OCI-LY3 (cell line): ENCODE data around the gene CNTLN.

Experiments
- H2AFZ ChIP-seq: fragments of 200-600, 300-600 bp; shearing (Covaris generic); 2 replicates; pipeline ENCODE4 v1.6.0; 2014; ENCODE audit warnings: antibody characterized with exemption, low read depth, low read length
- H3K27ac ChIP-seq: fragments of 200-600, 300-600 bp; sonication (generic); 2 replicates; pipeline ENCODE4 v1.5.1; 2014; ENCODE audit warnings: mild to moderate bottlenecking, low read length, moderate library complexity, mixed read lengths
- H3K27me3 ChIP-seq: fragments of 200-600, 300-600 bp; sonication (generic); 2 replicates; pipeline ENCODE4 v1.6.1; 2014; ENCODE audit warnings: low read depth, low read length, mixed read lengths
- H3K36me3 ChIP-seq: fragments of 200-600, 300-600 bp; sonication (generic); replicated peaks from 2 replicates; pipeline ENCODE3; 2014; ENCODE audit warnings: low read depth, low read length, mixed read lengths
- H3K4me1 ChIP-seq: fragments of 300-600, 200-600 bp; sonication (generic); 2 replicates; pipeline ENCODE4 v1.6.1; 2014; ENCODE audit warnings: low read length, mixed read lengths
- H3K4me2 ChIP-seq: fragments of 200-600, 300-600 bp; sonication (generic); 2 replicates; pipeline ENCODE4 v1.6.1; 2014; ENCODE audit warnings: low read length, mixed read lengths
- H3K4me3 ChIP-seq: fragments of 300-600, 200-600 bp; sonication (generic); 2 replicates; pipeline ENCODE4 v1.5.1; 2014; ENCODE audit warnings: antibody characterized with exemption, mild to moderate bottlenecking, low read length, moderate library complexity
- H3K79me2 ChIP-seq: fragments of 300-600, 200-600 bp; shearing (Covaris generic); 2 replicates; pipeline ENCODE4 v1.6.1; 2014; ENCODE audit warnings: mild to moderate bottlenecking, low read length, mixed read lengths
- H3K9ac ChIP-seq: fragments of 300-600, 200-600 bp; shearing (Covaris generic); 2 replicates; pipeline ENCODE4 v1.6.0; 2014; ENCODE audit warnings: mild to moderate bottlenecking, low read length, moderate library complexity
- H3K9me3 ChIP-seq: fragments of 200-600, 300-600 bp; shearing (Covaris generic); 2 replicates; pipeline ENCODE4 v1.6.1; 2014; ENCODE audit warnings: low read length, mixed read lengths; ENCODE audit not compliant: insufficient read depth
- H4K20me1 ChIP-seq: fragments of 200-600, 300-600 bp; sonication (generic); 2 replicates; pipeline ENCODE4 v1.6.1; 2016; ENCODE audit warnings: low read length, mixed read lengths; ENCODE audit not compliant: insufficient read depth
- CTCF ChIP-seq: fragments of 200-600, 300-600 bp; sonication (generic); IDR thresholded peaks from 2 replicates; pipeline ENCODE4 v1.5.1; 2014; ENCODE audit warnings: antibody characterized with exemption, low read length, low read depth
- EZH2phosphoT487 ChIP-seq: fragments of 200-600 bp; shearing (Covaris generic); IDR thresholded peaks from 2 replicates; pipeline ENCODE4 v1.6.1; 2018; ENCODE audit warnings: antibody characterized with exemption, mixed run types, low read depth

Gene CNTLN

GRCh38 chr9:17528859-17529258 lies 394.0 kb downstream of the CNTLN start:
- Histone ChIP-seq H2AFZ (no peak overlapping the region), H3K36me3 (no peaks in the 10 kb centered on the region), H3K4me2 (no peak overlapping the region), H3K4me1 (peaks cover 4% of the 10 kb centered on the region; the same call in 1 of the 2 replicates), H3K9ac (no peak overlapping the region), H3K27me3 (no peaks in the 10 kb centered on the region; the same call in 1 of the 2 replicates), H3K79me2 (no peaks in the 10 kb centered on the region), H4K20me1 (no peaks in the 10 kb centered on the region), H3K9me3 (no peaks in the 10 kb centered on the region), H3K4me3 (no peak overlapping the region), H3K27ac (no peak overlapping the region)
- TF ChIP-seq EZH2phosphoT487 (no peak), CTCF (peak; percentile 45)

GRCh38 chr9:17531642-17532254 lies 396.9 kb downstream of the CNTLN start:
- peak; percentile 61 for TF ChIP-seq CTCF
- no peak for TF ChIP-seq EZH2phosphoT487
- Histone ChIP-seq H3K4me2 (peak overlapping the region; percentile 70), H4K20me1 (no peaks in the 10 kb centered on the region), H3K4me1 (peaks cover 4% of the 10 kb centered on the region; the same call in 1 of the 2 replicates), H3K79me2 (no peaks in the 10 kb centered on the region), H3K4me3 (peak overlapping the region; percentile 62), H3K9ac (peak overlapping the region; percentile 17; the same call in 1 of the 2 replicates), H2AFZ (peak overlapping the region; percentile 91), H3K27ac (no peak overlapping the region), H3K36me3 (no peaks in the 10 kb centered on the region), H3K27me3 (peaks cover 9% of the 10 kb centered on the region; the same call in 1 of the 2 replicates), H3K9me3 (no peaks in the 10 kb centered on the region)

- H3K4me1 ChIP-seq, result peaks cover 4% of the 10 kb centered on the region; the same call in 1 of the 2 replicates
- TF ChIP-seq CTCF (no peak), EZH2phosphoT487 (no peak)
Measured at GRCh38 chr9:17532461-17532860, 397.6 kb downstream of the CNTLN start.

GRCh38 chr9:17535176-17535575 lies 400.3 kb downstream of the CNTLN start:
- Histone ChIP-seq H3K9me3 (no peaks in the 10 kb centered on the region), H3K4me1 (peaks cover 4% of the 10 kb centered on the region; the same call in 1 of the 2 replicates), H3K27me3 (peaks cover 9% of the 10 kb centered on the region; the same call in 1 of the 2 replicates), H3K4me2 (no peak overlapping the region), H3K9ac (no peak overlapping the region), H3K4me3 (no peak overlapping the region), H3K27ac (no peak overlapping the region), H2AFZ (no peak overlapping the region), H3K79me2 (no peaks in the 10 kb centered on the region), H4K20me1 (no peaks in the 10 kb centered on the region), H3K36me3 (no peaks in the 10 kb centered on the region)
- TF ChIP-seq EZH2phosphoT487 (no peak), CTCF (no peak)

More at GRCh38 chr9:17532461-17532860, 397.6 kb downstream of the CNTLN start:
- Histone ChIP-seq H3K9me3 (no peaks in the 10 kb centered on the region), H4K20me1 (no peaks in the 10 kb centered on the region), H3K4me2 (no peak overlapping the region), H3K36me3 (no peaks in the 10 kb centered on the region), H3K4me3 (no peak overlapping the region), H3K27me3 (peaks cover 9% of the 10 kb centered on the region; the same call in 1 of the 2 replicates), H2AFZ (no peak overlapping the region), H3K79me2 (no peaks in the 10 kb centered on the region), H3K9ac (no peak overlapping the region), H3K27ac (no peak overlapping the region)
